Liver (tissue), 9 donors: ENCODE results near the gene TMPRSS3. TPM values are rescaled to one million over a fixed set of nuclear protein-coding genes. Genes with fewer than 3 reads are reported as not detected.

Source experiments
- DNase-seq: peaks from one replicate; pipeline ENCODE4 v3.0.0-alpha.2; 2017; ENCODE audit warnings: low spot score
- H3K27ac ChIP-seq, 2 donors: one replicate each; pipeline ENCODE4 v1.7.0; 2013; ENCODE audit warnings: inconsistent platforms in 2 of 2, low read length in 2 of 2, control low read depth in 1 of 2, low read depth in 1 of 2, mild to moderate bottlenecking in 1 of 2
- H3K27me3 ChIP-seq, 4 donors: one replicate each; pipeline versions ENCODE4 v1.6.1 to v1.7.0; 2013; ENCODE audit warnings: low read length in 3 of 4, inconsistent platforms in 1 of 4, mild to moderate bottlenecking in 1 of 4, moderate library complexity in 1 of 4; ENCODE audit not compliant: control insufficient read depth in 4 of 4, insufficient read depth in 4 of 4
- H3K36me3 ChIP-seq, 4 donors: one replicate each; pipeline versions ENCODE4 v1.6.1 to v1.7.0; 2013; ENCODE audit warnings: low read length in 3 of 4, mild to moderate bottlenecking in 3 of 4, low read depth in 1 of 4, moderate library complexity in 1 of 4; ENCODE audit not compliant: control insufficient read depth in 4 of 4, insufficient read depth in 3 of 4
- H3K4me1 ChIP-seq, 4 donors: one replicate each; pipeline versions ENCODE4 v1.6.1 to v1.7.0; 2013; ENCODE audit warnings: low read length in 3 of 4, mild to moderate bottlenecking in 3 of 4, moderate library complexity in 1 of 4; ENCODE audit not compliant: control insufficient read depth in 4 of 4, insufficient read depth in 4 of 4
- H3K4me3 ChIP-seq, 3 donors: one replicate each; pipeline versions ENCODE4 v1.6.1 to v1.7.0; 2013; ENCODE audit warnings: low read length in 3 of 3, control low read depth in 1 of 3, low read depth in 1 of 3, mild to moderate bottlenecking in 1 of 3
- H3K9ac ChIP-seq, 2 donors: one replicate each; pipeline ENCODE4 v1.7.0; 2013; ENCODE audit warnings: low read length in 2 of 2, mild to moderate bottlenecking in 2 of 2, moderate library complexity in 2 of 2, control low read depth in 1 of 2, low read depth in 1 of 2
- H3K9me3 ChIP-seq, 4 donors: one replicate each; pipeline versions ENCODE4 v1.6.1 to v1.7.0; 2013; ENCODE audit warnings: low read length in 3 of 4; ENCODE audit not compliant: control insufficient read depth in 4 of 4
- FOXA1 ChIP-seq: IDR thresholded peaks from 2 replicates; pipeline ENCODE4 v1.6.1; 2016; ENCODE audit warnings: antibody characterized with exemption
- FOXA2 ChIP-seq: IDR thresholded peaks from 2 replicates; pipeline ENCODE4 v1.6.1; 2016; ENCODE audit warnings: antibody characterized with exemption
- GABPA ChIP-seq, 2 donors: IDR thresholded peaks in 1 of 2; conservative IDR thresholded peaks in 1 of 2; 2 replicates each; pipeline ENCODE4 v1.6.1; 2016; ENCODE audit warnings: antibody characterized with exemption in 2 of 2, mild to moderate bottlenecking in 1 of 2, moderate library complexity in 1 of 2
- HNF4A ChIP-seq, 2 donors: conservative IDR thresholded peaks; 2 replicates each; pipeline ENCODE4 v1.6.1; 2016; ENCODE audit warnings: antibody characterized with exemption in 2 of 2, mild to moderate bottlenecking in 2 of 2
- HNF4G ChIP-seq: IDR thresholded peaks from 2 replicates; pipeline ENCODE4 v1.6.1; 2016; ENCODE audit warnings: antibody characterized with exemption
- JUND ChIP-seq, 2 donors: IDR thresholded peaks; 2 replicates each; pipeline ENCODE4 v1.6.1; 2016; ENCODE audit warnings: antibody characterized with exemption in 2 of 2
- NR2F2 ChIP-seq: IDR thresholded peaks from 2 replicates; pipeline ENCODE4 v1.6.1; 2016; ENCODE audit warnings: antibody characterized with exemption
- SP1 ChIP-seq: IDR thresholded peaks from 2 replicates; pipeline ENCODE4 v1.6.1; 2018; ENCODE audit warnings: antibody characterized with exemption, mild to moderate bottlenecking
- TAF1 ChIP-seq: conservative IDR thresholded peaks from 2 replicates; pipeline ENCODE4 v1.6.1; 2016; ENCODE audit warnings: antibody characterized with exemption, mild to moderate bottlenecking
- WGBS: extraction: QIAGEN DNeasy Blood & Tissue Kit; methylation state at CpG from one replicate; pipeline ENCODE4 v1.1.7; 2013; 5-methylcytosine and 5-hydroxymethylcytosine counted together
- polyA plus RNA-seq, 2 donors: library from polyadenylated mRNA; stranded (reverse) in 1 of 2; unstranded in 1 of 2; fragments of 200-250 nt in 1 of 2; fragments of >200 nt in 1 of 2; fragmentation: Nextera tagmentation in 1 of 2; extraction: Ambion mirVana in 1 of 2; gene quantifications; one replicate each; pipeline versions ENCODE4 v1.2.1 to v1.2.3, GENCODE V29; 2013 to 2015
- total RNA-seq, 2 donors: library from RNA; depleted of rRNA; stranded (reverse); fragments of >200 nt; gene quantifications; one replicate each; pipeline ENCODE4 v1.2.3, GENCODE V29; 2014
- TF ChIP-seq, protein P1 (sequence below): fragments of 150-350 bp; IDR thresholded peaks from 2 replicates; pipeline ENCODE4 v1.5.1; 2017; ENCODE audit warnings: improper control_type of control experiment, low read depth, low read length; ENCODE audit not compliant: missing input control
- TF ChIP-seq, protein P2 (sequence below): IDR thresholded peaks from 2 replicates; pipeline ENCODE4 v1.6.1; 2016; ENCODE audit warnings: antibody characterized with exemption, mild to moderate bottlenecking
- TF ChIP-seq, protein P3 (sequence below): IDR thresholded peaks from 2 replicates; pipeline ENCODE4 v1.6.1; 2016; ENCODE audit warnings: antibody characterized with exemption
- TF ChIP-seq, protein P4 (sequence below): IDR thresholded peaks from 2 replicates; pipeline ENCODE4 v1.6.1; 2016; ENCODE audit warnings: antibody characterized with exemption
- TF ChIP-seq, protein P5 (sequence below): IDR thresholded peaks from 2 replicates; pipeline ENCODE4 v1.6.1; 2016; ENCODE audit warnings: antibody characterized with exemption
- donor health status: healthy.
- donor health status: healthy.
- donor health status: healthy.
- donor health status: healthy.
- donor health status: healthy.

The TMPRSS3 gene
- total and polyA plus RNA-seq, 4 donors: 0.25 to 0.50 TPM; not detected in 2

DNA sequence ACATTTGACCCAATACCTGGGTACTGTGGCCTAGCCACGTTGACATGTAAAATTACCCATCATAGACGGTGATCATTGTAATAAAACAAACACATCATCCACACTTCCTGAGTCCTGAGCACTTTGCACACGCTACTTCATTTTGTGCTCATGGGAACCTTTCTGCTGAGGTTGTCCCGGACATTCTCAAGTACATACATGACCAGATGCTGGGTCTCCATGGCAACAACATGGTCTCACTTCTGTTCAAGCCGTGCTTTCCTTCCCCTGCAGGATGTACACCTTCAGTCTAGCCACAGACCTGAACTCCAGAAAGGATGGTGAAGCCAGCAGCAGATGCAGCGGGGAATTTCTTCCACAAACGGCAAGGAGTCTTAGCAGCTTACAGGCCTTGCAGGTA lies 30.6 kb upstream of the TMPRSS3 start:
- 85% methylated on average over 7 of the region's 7 CpGs for WGBS
- no peaks in the 10 kb centered on the region for H3K9me3 ChIP-seq
- DNase-seq: no peak
- TF ChIP-seq, protein P1, sequence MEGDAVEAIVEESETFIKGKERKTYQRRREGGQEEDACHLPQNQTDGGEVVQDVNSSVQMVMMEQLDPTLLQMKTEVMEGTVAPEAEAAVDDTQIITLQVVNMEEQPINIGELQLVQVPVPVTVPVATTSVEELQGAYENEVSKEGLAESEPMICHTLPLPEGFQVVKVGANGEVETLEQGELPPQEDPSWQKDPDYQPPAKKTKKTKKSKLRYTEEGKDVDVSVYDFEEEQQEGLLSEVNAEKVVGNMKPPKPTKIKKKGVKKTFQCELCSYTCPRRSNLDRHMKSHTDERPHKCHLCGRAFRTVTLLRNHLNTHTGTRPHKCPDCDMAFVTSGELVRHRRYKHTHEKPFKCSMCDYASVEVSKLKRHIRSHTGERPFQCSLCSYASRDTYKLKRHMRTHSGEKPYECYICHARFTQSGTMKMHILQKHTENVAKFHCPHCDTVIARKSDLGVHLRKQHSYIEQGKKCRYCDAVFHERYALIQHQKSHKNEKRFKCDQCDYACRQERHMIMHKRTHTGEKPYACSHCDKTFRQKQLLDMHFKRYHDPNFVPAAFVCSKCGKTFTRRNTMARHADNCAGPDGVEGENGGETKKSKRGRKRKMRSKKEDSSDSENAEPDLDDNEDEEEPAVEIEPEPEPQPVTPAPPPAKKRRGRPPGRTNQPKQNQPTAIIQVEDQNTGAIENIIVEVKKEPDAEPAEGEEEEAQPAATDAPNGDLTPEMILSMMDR: peak; percentile 1
- no peak for TF ChIP-seq FOXA1
- no peak overlapping the region for H3K27ac ChIP-seq
- H3K4me3 ChIP-seq: no peak overlapping the region
- no peaks in the 10 kb centered on the region for H3K36me3 ChIP-seq
- H3K4me1 ChIP-seq: no peaks in the 10 kb centered on the region
- H3K9ac ChIP-seq: no peak overlapping the region
- no peaks in the 10 kb centered on the region for H3K27me3 ChIP-seq

DNA sequence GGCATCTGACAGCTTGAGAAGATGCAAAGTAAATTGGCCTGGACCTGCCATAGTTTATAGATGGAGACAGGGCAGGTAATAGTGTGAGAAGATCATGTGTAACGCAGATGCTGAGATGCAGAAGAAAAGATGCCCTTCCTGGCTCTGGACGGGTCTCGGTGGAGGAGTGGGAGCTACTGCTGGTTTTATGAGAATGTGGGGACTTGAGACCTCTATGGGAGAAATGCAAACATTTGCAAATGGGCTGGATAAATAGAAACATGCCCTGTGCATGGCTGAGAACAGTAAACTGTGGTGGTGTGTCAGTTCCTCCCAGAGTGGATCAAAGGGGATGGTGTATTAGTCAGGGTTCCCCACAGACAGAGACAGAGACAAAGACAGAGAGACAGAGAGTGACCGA lies 29.7 kb upstream of the TMPRSS3 start:
- H3K27me3 ChIP-seq: no peaks in the 10 kb centered on the region
- DNase-seq: no peak
- no peak overlapping the region for H3K27ac ChIP-seq
- H3K9ac ChIP-seq: no peak overlapping the region
- no peak overlapping the region for H3K4me3 ChIP-seq
- peaks cover 0 to 2% (median 0%) of the 10 kb centered on the region in 4 donors for H3K9me3 ChIP-seq
- H3K4me1 ChIP-seq: no peaks in the 10 kb centered on the region
- TF ChIP-seq NR2F2: no peak
- TF ChIP-seq, protein P2, sequence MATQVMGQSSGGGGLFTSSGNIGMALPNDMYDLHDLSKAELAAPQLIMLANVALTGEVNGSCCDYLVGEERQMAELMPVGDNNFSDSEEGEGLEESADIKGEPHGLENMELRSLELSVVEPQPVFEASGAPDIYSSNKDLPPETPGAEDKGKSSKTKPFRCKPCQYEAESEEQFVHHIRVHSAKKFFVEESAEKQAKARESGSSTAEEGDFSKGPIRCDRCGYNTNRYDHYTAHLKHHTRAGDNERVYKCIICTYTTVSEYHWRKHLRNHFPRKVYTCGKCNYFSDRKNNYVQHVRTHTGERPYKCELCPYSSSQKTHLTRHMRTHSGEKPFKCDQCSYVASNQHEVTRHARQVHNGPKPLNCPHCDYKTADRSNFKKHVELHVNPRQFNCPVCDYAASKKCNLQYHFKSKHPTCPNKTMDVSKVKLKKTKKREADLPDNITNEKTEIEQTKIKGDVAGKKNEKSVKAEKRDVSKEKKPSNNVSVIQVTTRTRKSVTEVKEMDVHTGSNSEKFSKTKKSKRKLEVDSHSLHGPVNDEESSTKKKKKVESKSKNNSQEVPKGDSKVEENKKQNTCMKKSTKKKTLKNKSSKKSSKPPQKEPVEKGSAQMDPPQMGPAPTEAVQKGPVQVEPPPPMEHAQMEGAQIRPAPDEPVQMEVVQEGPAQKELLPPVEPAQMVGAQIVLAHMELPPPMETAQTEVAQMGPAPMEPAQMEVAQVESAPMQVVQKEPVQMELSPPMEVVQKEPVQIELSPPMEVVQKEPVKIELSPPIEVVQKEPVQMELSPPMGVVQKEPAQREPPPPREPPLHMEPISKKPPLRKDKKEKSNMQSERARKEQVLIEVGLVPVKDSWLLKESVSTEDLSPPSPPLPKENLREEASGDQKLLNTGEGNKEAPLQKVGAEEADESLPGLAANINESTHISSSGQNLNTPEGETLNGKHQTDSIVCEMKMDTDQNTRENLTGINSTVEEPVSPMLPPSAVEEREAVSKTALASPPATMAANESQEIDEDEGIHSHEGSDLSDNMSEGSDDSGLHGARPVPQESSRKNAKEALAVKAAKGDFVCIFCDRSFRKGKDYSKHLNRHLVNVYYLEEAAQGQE: no peak
- no peak for TF ChIP-seq HNF4A (conservative IDR thresholded peaks at IDR 0.05)
- TF ChIP-seq, protein P1: no peak
- TF ChIP-seq, protein P3, sequence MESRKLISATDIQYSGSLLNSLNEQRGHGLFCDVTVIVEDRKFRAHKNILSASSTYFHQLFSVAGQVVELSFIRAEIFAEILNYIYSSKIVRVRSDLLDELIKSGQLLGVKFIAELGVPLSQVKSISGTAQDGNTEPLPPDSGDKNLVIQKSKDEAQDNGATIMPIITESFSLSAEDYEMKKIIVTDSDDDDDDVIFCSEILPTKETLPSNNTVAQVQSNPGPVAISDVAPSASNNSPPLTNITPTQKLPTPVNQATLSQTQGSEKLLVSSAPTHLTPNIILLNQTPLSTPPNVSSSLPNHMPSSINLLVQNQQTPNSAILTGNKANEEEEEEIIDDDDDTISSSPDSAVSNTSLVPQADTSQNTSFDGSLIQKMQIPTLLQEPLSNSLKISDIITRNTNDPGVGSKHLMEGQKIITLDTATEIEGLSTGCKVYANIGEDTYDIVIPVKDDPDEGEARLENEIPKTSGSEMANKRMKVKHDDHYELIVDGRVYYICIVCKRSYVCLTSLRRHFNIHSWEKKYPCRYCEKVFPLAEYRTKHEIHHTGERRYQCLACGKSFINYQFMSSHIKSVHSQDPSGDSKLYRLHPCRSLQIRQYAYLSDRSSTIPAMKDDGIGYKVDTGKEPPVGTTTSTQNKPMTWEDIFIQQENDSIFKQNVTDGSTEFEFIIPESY: no peak
- no peak for TF ChIP-seq GABPA (IDR thresholded peaks at IDR 0.05 in 1 of 2, conservative IDR thresholded peaks at IDR 0.05 in 1 of 2)
- TF ChIP-seq HNF4G: no peak
- no peak for TF ChIP-seq FOXA2
- TF ChIP-seq JUND (IDR thresholded peaks at IDR 0.05): no peak
- TF ChIP-seq, protein P4, sequence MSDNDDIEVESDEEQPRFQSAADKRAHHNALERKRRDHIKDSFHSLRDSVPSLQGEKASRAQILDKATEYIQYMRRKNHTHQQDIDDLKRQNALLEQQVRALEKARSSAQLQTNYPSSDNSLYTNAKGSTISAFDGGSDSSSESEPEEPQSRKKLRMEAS: no peak
- no peak for TF ChIP-seq TAF1
- TF ChIP-seq, protein P5, sequence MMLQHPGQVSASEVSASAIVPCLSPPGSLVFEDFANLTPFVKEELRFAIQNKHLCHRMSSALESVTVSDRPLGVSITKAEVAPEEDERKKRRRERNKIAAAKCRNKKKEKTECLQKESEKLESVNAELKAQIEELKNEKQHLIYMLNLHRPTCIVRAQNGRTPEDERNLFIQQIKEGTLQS: no peak
- no peak for TF ChIP-seq SP1
- WGBS: 55% methylated on average over 4 of the region's 4 CpGs
- no peaks in the 10 kb centered on the region for H3K36me3 ChIP-seq
